GM18520 (cell line): ENCODE measurements around the gene NAGK.
"Not testable (repeated sequence)": the region's sequence is repeated elsewhere in the genome, so short reads cannot be mapped to it uniquely, and the experiment has no call there.

Experiments used
- ATAC-seq: cut with Tn5 transposase; IDR thresholded peaks from one replicate; pipeline ENCODE4 v1.9.1; 2021; ENCODE audit not compliant: unreplicated experiment

Gene NAGK

GRCh38 chr2:71067567-71068217, 756 bp upstream of the NAGK start:
- no peak for ATAC-seq

- ATAC-seq: no peak
Observed at GRCh38 chr2:71069376-71069775, 928 bp downstream of the NAGK start.

DNA sequence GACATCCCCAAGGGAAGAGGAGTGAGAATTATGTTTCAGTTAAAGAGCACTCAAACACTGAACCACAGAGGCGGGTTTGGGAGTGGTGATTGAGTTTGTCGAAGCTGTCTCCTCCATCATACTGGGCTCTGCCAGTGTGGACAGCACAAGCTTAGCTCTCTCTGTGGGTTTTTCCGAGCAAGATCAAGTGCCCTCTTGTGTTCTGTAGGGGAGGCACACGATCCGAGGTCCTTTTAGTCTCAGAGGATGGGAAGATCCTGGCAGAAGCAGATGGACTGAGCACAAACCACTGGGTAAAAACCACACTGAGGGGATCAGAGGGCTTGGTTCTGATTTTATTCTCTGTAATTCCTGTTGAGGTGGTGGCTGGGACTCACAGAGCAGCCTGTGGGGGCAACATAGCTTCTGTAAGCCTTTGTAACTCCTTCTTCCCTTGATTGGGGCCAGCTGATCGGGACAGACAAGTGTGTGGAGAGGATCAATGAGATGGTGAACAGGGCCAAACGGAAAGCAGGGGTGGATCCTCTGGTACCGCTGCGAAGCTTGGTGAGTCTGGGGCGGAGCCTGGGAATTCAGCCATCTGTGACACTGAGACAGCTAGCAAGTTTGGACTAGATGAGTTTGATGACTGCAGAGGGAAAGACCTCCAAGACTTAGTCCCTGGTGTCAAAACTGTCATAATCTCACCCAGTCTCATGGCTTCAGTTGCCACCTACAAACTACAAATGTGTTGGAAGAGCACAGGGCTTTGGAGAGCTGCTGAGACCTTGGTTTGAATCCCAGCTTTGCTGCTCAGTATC, 2.0 kb downstream of the NAGK start:
- no peak for ATAC-seq

DNA sequence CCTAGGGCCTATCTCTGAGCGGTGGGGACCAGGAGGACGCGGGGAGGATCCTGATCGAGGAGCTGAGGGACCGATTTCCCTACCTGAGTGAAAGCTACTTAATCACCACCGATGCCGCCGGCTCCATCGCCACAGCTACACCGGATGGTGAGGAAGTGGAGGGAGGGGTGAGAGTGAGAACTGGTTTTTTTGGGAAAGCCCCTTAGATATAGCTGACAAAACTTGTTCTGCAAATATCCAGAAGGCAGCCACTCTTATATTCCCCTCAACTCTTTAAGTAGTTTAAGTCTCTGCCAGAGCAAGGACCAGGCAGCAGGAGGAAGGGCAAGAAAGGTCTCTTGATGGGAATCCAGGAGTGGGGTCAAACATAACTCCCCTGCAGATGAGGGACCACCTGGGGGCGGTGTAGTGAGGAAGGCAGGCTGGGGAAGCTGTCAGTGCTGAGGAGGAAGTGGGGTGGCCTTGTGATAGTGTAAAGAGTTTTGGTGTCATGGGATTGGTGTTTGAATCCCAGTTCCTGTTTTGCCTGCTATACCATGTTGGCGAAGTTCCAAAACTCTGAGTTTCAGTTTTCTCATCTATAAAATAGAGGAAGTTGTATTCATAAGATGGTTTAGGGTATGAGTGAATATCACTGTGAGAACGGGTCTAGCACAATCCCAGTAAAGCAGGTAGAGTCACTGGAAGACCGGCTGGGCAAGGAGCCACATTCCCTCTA, 3.4 kb downstream of the NAGK start:
- peak; percentile 26 for ATAC-seq

DNA sequence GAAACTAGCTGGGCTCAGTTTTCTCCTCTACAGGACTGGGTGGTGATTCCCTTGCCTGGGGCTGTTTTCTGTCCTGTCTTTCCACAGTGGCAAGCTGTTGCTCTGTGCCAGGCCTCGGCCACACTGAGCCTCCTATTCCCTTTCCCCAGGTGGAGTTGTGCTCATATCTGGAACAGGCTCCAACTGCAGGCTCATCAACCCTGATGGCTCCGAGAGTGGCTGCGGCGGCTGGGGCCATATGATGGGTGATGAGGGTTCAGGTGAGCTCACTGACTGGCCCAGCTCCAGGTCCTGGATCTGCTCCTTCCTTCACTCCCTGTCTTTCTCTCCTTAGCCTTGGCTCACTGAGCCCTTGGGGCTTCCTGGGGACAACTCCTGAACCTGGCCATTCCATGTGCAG, 4.0 kb downstream of the NAGK start:
- no peak for ATAC-seq

GRCh38 chr2:71073475-71073874, 5.0 kb downstream of the NAGK start:
- no peak for ATAC-seq

- ATAC-seq: no peak
Observed at GRCh38 chr2:71074893-71075395, 6.5 kb downstream of the NAGK start.

DNA sequence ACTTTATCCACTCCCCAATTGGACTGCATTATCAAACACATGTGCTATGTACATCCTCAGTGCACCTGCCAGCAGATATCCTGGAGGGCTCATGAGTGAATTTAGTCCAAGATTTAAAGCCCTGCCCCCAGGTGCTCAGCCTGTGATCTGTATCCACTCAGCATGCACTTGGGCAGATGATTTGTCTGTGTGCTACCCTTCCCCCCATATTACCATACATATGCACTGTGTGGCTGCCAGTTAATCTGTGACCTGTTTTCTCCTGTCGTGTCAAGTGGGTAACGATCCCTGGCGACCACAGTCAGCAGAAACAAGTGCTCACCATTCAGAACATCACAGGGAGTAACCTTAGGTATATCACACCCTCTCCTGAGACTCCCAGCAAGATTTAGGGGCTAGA, 10.2 kb downstream of the NAGK start:
- no peak for ATAC-seq

GRCh38 chr2:71082402-71083252, 14.2 kb downstream of the NAGK start:
- ATAC-seq: peak; percentile 56

GRCh38 chr2:71083297-71083696, 14.8 kb downstream of the NAGK start:
- not testable (repeated sequence) for ATAC-seq

DNA sequence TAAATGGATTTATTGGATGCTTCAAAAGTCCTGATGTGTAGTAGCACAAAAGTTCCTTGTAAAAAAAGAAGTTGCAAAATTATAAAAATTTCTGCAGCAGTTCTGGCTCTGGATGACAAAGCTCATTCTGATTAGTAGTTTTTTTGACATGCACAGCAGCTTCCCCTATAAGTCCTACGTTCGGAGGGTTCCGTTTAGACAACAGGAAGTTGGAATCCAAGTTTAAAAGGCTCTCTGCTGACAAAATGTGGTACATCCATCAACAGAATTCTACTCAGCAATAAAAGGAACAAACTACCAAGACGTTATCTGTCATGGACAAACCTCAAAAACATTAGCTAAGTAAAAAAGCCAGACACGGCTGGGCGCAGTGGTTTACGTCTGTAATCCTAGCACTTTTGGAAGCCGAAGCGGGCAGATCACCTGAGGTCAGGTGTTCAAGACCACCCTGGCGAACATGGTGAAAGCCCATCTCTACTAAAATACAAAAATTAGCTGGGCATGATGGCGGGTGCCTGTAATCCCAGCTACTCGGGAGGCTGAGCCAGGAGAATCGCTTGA, 15.4 kb downstream of the NAGK start:
- ATAC-seq: not testable (repeated sequence)

DNA sequence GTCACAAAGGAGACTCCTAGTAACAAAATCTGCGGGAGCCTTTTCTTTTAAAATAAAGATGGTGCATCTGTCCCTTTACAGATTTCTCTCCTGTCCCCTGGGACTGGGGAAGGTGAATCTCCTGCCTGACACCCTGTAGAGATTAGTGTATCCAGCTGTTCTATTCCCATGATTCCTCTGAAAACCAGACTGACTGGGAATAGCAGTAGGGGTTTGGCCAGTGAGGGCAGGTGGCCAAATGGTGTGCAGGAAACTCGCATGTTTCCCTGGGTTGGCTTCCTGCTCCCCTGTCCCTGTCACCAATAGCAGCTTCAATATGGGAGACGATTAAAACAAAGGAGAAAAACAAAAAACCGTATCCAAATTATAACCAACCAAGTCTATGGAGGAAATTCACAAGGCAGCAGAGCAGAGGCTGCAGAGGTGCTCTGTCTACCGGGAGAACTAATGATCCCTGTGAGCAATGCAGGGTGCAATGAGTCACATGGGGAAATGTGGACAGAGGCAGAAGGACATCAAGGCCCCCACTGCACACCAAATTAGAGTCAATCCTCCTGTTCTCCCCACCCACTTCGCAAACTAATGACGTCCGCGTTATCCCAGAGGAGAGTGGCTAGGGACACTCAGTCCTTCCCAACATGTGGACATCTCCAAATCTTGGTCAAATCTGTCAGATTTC, 17.0 kb downstream of the NAGK start:
- not testable (repeated sequence) for ATAC-seq

DNA sequence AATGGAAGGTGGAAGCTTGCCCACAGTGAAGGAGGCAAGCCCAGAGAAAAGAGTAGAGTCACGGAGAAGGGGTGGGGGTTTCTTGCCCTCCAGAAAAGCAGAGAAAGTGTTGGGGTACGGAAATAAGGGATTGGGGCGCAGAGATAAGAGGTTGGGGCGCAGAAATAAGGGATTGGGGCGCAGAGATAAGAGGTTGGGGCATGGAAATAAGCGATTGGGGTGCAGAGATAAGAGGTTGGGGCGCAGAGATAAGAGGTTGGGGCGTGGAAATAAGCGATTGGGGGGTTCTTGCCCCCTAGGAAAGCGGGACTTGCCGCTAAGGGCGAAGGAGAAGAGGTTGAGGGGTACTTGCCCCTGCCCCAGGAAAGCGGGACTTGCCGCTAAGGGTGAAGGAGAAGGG, 21.0 kb downstream of the NAGK start:
- not testable (repeated sequence) for ATAC-seq

GRCh38 chr2:71091808-71092207, 23.4 kb downstream of the NAGK start:
- ATAC-seq: not testable (repeated sequence)

GRCh38 chr2:71092491-71093260, 24.2 kb downstream of the NAGK start:
- not testable (repeated sequence) for ATAC-seq

DNA sequence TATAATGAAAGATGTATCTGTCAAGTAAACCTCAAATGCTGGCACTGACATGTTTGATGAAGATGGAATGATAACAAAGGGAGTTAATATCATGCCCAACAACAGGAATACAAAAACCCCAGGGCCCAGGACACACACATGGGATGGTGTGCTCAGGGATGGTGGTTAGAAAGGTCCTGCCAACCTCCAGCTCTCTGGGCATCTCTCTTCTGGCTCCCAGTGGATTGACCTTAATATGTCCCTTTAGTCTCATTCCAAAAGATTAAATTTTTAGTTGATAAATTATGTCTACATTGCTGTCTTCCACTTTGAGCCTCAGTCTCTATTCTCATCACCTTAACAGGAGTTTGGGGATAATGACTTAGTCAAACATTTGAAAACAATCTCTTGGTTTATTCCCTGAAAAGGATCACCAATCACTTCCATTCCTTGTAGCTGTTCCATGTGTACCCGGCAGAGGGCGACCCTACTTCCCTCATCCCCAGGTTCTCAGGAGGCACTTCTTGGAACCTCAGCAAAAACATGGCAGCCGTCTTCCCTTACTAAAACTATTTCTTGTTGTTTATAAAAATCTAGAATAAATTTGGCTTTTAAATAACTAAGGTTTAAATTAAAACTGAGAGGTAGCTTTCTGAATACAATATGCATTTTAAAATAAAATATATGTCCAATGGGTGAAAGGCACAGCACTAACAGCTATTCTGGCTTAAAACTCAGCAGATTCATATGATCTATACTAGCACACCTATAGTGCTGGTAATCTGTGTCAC, 31.9 kb downstream of the NAGK start:
- no peak for ATAC-seq

DNA sequence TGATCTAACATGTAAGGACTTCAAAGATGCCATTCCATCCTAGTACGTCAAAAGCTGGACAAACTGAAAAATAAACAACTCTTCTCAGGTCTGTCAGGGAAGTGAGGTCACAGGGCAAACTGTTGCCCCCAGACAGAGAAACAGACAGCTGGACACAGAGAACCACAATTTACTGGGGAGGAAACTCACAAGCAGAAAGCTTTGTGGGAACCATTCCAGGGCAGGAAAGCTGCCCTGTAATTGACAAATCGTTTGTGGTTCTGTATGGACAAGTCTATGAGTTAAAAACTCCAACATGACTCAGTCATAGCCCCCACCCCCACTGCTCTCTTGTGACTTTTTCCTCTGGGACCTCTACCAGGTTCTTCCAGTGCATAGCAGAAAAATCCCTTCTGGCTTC, 33.2 kb downstream of the NAGK start:
- ATAC-seq: no peak

GRCh38 chr2:71102981-71103681, 34.7 kb downstream of the NAGK start:
- no peak for ATAC-seq
